Esophagus muscularis mucosa (tissue), 4 donors: ENCODE measurements around the gene TLE3. TPM values are rescaled to one million over a fixed set of nuclear protein-coding genes. Genes with fewer than 3 reads are reported as not detected.

Experiments used
- DNase-seq: peaks from one replicate; pipeline ENCODE4 v3.0.0-alpha.2; 2017; ENCODE audit errors: extremely low spot score
- H3K27ac ChIP-seq, 4 donors: fragments of 200-600 bp; sonication (generic); replicated peaks in 1 of 4; 1 replicate in 3 of 4; 2 replicates in 1 of 4; pipeline ENCODE4 v1.5.1; 2016 to 2019; ENCODE audit warnings: mild to moderate bottlenecking in 1 of 4
- H3K27me3 ChIP-seq, 4 donors: fragments of 200-600 bp; sonication (generic); one replicate each; pipeline versions ENCODE4 v1.5.1 to v1.6.0; 2016 to 2019
- H3K36me3 ChIP-seq, 4 donors: fragments of 200-600 bp; sonication (generic); one replicate each; pipeline ENCODE4 v1.5.1; 2016 to 2019
- H3K4me1 ChIP-seq, 4 donors: fragments of 200-600 bp; sonication (generic); one replicate each; pipeline ENCODE4 v1.5.1; 2016 to 2019
- H3K4me3 ChIP-seq, 4 donors: fragments of 200-600 bp; sonication (generic); 1 replicate in 2 of 4; 2 replicates in 2 of 4; pipeline ENCODE4 v1.5.1; 2016 to 2019; ENCODE audit warnings: mild to moderate bottlenecking in 4 of 4, moderate library complexity in 1 of 4
- H3K9me3 ChIP-seq, 4 donors: fragments of 200-600 bp; sonication (generic); 1 replicate in 3 of 4; 2 replicates in 1 of 4; pipeline ENCODE4 v1.5.1; 2016 to 2019
- CTCF ChIP-seq, 3 experiments: fragments of 200-600 bp in 2 of 3; fragments of 450-650 bp in 1 of 3; sonication (generic) in 2 of 3; IDR thresholded peaks; one replicate each; pipeline ENCODE4 v1.5.1; 2017 to 2019; ENCODE audit warnings: antibody characterized with exemption in 3 of 3, mild to moderate bottlenecking in 2 of 3, moderate library complexity in 1 of 3
- EP300 ChIP-seq: sonication (generic); formaldehyde crosslinking; IDR thresholded peaks from one replicate; pipeline ENCODE4 v1.6.1; 2017; ENCODE audit warnings: antibody characterized with exemption
- POLR2A ChIP-seq: fragments of 450-650 bp; IDR thresholded peaks from one replicate; pipeline ENCODE4 v1.6.1; 2017; ENCODE audit warnings: antibody characterized with exemption, moderate library complexity, mild to moderate bottlenecking, low read depth
- POLR2AphosphoS5 ChIP-seq, 2 donors: sonication (generic); formaldehyde crosslinking; IDR thresholded peaks; one replicate each; pipeline ENCODE4 v1.6.1; 2017; ENCODE audit warnings: antibody characterized with exemption in 2 of 2
- WGBS: methylation state at CpG from one replicate; pipeline ENCODE4 v1.1.5; 2018; 5-methylcytosine and 5-hydroxymethylcytosine counted together
- intact Hi-C: fragments of 100-400 bp; cut with DNase I; formaldehyde crosslinking; loops from one replicate; pipeline ENCODE4 v1.15.1; 2023
- total RNA-seq, 4 donors: library from RNA; depleted of rRNA; stranded (reverse); fragments of >200 nt; gene quantifications; one replicate each; pipeline versions ENCODE4 v1.1.0 to v1.2.1, GENCODE V29; 2016

TLE3 gene
- total RNA-seq, 4 donors from 2014 or later: 35.7 to 81.3 (median 59.2) TPM

GRCh38 chr15:70050970-70051369, 46.7 kb downstream of the TLE3 start:
- Histone ChIP-seq H3K4me3 (no peak overlapping the region), H3K36me3 (peaks cover 52 to 80% (median 70%) of the 10 kb centered on the region in 4 donors), H3K27me3 (no peaks in the 10 kb centered on the region), H3K9me3 (no peaks in the 10 kb centered on the region), H3K4me1 (peaks cover 0 to 35% (median 26%) of the 10 kb centered on the region in 4 donors), H3K27ac (no peak overlapping the region)
- TF ChIP-seq POLR2A: no peak
- TF ChIP-seq POLR2AphosphoS5 (IDR thresholded peaks at IDR 0.05): no peak
- TF ChIP-seq CTCF (IDR thresholded peaks at IDR 0.05): no peak
- TF ChIP-seq EP300: no peak
- WGBS: 89% methylated on average over 7 of the region's 7 CpGs
- DNase-seq: no peak
- intact Hi-C loops: no loop called here

GRCh38 chr15:70050441-70050840, 47.3 kb downstream of the TLE3 start:
- Histone ChIP-seq H3K27ac (peak overlapping the region in 2 of 4 donors; percentile 12 to 42), H3K4me3 (no peak overlapping the region), H3K9me3 (no peaks in the 10 kb centered on the region), H3K4me1 (peaks cover 0 to 35% (median 26%) of the 10 kb centered on the region in 4 donors), H3K27me3 (no peaks in the 10 kb centered on the region), H3K36me3 (peaks cover 47 to 74% (median 65%) of the 10 kb centered on the region in 4 donors)
- 77% methylated on average over 9 of the region's 9 CpGs for WGBS
- no peak for DNase-seq
- intact Hi-C loops: no loop called here
- TF ChIP-seq CTCF (IDR thresholded peaks at IDR 0.05): no peak
- TF ChIP-seq EP300: no peak
- TF ChIP-seq POLR2A: no peak
- TF ChIP-seq POLR2AphosphoS5 (IDR thresholded peaks at IDR 0.05): no peak

GRCh38 chr15:70049701-70050301, 47.9 kb downstream of the TLE3 start:
- Histone ChIP-seq H3K36me3 (peaks cover 42 to 68% (median 59%) of the 10 kb centered on the region in 4 donors), H3K9me3 (no peaks in the 10 kb centered on the region), H3K4me1 (peaks cover 0 to 35% (median 26%) of the 10 kb centered on the region in 4 donors), H3K27me3 (no peaks in the 10 kb centered on the region), H3K27ac (peak overlapping the region in 2 of 4 donors; percentile 12 to 42), H3K4me3 (no peak overlapping the region)
- no peak for DNase-seq
- WGBS: 75% methylated on average over 13 of the region's 22 CpGs
- intact Hi-C loops: no loop called here
- TF ChIP-seq POLR2A (no peak), POLR2AphosphoS5 (IDR thresholded peaks at IDR 0.05) (no peak), EP300 (no peak), CTCF (IDR thresholded peaks at IDR 0.05) (no peak)

GRCh38 chr15:70048578-70049514, 48.9 kb downstream of the TLE3 start:
- no peak overlapping the region for H3K4me3 ChIP-seq
- TF ChIP-seq POLR2AphosphoS5 (IDR thresholded peaks at IDR 0.05) (no peak), POLR2A (no peak), EP300 (no peak), CTCF (IDR thresholded peaks at IDR 0.05) (no peak)
- peaks cover 0 to 35% (median 26%) of the 10 kb centered on the region in 4 donors for H3K4me1 ChIP-seq
- no peaks in the 10 kb centered on the region for H3K9me3 ChIP-seq
- peak overlapping the region in 1 of 4 donors; percentile 42 for H3K27ac ChIP-seq
- no peak for DNase-seq
- H3K27me3 ChIP-seq: no peaks in the 10 kb centered on the region
- 75% methylated on average over 11 of the region's 11 CpGs for WGBS
- H3K36me3 ChIP-seq: peaks cover 33 to 58% (median 49%) of the 10 kb centered on the region in 4 donors
- intact Hi-C loops: no loop called here
